ENCODE measurements around the gene CCBE1.
"Not testable (repeated sequence)": the region's sequence is repeated elsewhere in the genome, so short reads cannot be mapped to it uniquely, and the experiment has no call there.

CCBE1 gene

GRCh38 chr18:59675346-59675745, 21.9 kb downstream of the CCBE1 start:
- no peak for DNase-seq

- DNase-seq, result no peak
Observed at GRCh38 chr18:59674903-59675270, 22.3 kb downstream of the CCBE1 start.

GRCh38 chr18:59674186-59674902, 22.9 kb downstream of the CCBE1 start:
- DNase-seq, result no peak

DNA sequence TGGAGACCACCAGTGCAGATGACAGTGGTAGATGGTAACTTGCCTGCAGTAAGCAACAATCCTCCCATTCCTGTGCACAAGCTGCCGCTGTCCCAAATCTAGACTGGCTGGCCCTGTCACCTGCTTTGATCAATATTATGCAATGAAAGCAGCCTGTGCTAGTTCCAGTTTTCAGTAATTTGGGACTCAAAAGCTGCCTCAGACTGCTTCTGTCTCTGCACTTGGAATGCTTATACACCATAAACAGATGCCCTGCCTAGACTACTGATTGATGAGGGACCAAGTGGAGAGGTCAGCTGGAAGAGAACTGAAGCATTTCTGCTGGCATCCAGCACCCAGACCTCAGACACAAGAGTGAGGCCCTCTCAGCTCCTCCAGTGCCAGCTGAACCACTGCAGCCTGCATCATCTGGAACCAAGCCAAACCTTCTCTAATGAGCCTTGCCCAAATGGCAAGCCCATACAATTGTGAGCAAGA, 24.9 kb downstream of the CCBE1 start:
- DNase-seq, result no peak

DNA sequence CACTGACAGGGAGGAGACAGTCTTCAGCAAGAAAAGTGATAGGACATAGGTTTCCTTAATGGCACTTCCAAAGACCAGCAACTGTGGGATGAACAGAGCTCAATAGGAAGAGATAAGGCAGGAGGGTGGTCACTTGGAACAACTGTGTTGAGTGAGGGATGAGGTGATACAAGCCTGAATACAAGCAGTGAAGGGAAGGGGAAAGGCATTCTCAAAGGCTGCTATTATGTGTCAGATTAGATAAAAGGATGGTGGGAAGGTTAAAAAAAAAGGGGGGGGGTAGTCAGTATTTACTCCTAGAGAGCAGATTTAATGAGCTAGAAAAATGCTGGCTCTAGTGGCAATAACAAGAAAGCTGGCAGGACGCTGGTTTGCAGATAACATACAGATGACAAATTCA, 25.7 kb downstream of the CCBE1 start:
- no peak for DNase-seq

DNA sequence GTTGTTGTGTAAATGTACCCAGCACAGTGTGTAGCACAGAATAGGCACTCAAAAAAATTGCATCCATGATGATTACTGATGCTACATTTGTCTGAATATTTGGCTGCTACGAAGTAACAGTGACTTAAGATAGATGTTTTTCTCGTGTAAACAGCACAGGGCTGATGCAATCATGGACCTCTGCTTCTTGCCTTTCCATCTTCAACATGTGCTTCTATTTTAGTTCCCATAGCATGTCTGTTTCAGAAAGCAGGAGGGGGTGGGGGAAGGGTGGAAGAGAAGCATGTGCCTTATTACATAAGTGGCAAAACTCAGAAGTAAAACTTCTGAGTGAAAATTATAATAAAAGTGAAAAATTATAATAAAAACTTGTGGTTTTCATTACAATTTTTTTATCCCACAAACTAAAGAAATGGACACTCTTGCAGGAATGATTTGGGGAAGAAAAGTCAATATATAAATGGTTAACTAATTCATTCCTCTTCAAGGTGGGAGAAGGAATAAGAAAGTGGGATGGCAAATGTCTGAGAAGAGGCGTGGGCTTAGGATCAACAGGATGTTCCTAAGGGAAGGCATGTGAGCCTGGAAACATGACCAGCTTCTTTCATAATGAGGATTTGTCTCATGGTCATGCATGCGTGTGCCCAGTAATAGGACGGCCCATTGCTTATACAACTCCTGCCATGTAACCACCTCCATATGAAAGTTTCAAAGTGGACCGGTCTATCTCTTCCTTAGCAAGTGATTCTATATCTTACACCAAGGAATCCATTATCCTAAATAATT, 27.2 kb downstream of the CCBE1 start:
- no peak for DNase-seq

DNA sequence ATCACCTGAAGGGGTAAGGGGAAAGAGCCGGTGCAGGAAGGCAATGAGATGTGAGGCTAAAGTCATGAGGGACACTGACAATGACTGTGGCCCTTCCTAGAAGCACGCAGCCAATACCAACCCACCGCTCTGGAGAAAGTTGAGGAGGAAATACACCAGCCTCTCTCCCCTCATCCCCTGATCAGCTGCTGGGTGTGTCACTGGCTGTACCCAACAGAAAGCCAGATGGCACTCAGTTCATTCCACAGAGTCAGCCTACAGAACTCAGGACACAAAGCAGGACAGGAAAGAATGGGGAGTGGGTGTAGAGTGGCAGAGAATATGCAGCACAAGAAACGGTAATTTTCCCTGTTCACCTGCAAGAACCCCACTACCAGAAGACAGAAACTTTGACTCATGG, 29.7 kb downstream of the CCBE1 start:
- no peak for DNase-seq

DNA sequence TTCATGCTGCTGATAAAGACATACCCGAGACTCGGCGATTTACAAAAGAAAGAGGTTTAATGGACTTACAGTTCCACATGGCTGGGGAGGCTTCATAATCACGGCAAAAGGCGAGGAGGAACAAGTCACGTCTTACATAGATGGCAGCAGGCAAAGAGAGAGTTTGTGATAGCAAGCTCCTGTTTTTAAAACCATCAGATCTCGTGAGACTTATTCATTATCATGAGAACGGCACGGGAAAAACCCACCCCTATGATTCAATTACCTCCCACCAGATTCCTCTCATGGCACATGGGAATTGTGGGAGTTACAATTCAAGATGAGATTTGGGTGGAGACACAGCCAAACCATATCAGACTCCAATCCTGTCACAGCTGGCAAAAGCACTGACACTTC, 31.2 kb downstream of the CCBE1 start:
- DNase-seq, result not testable (repeated sequence)

- DNase-seq, result no peak
Observed at GRCh38 chr18:59665057-59666006, 31.9 kb downstream of the CCBE1 start.

DNA sequence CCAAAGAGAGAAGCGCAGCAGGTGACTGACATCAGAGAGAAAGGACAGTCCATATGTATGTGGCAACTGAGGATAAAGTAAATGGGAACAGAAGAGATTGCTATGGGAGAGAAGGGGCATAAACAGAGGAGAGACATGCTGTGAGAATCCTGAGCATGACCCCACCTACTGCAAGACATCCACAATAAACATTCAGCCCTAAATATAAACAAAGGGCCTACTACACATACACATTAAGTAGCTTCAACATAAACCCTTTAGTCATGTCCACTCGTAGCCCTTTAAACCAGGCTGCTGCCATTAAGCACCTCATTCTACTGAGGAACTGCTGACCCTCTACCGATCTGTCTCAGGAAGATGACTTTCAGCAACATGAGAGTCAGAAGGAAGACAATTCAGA, 32.9 kb downstream of the CCBE1 start:
- no peak for DNase-seq

GRCh38 chr18:59663096-59663495, 34.1 kb downstream of the CCBE1 start:
- no peak for DNase-seq

DNA sequence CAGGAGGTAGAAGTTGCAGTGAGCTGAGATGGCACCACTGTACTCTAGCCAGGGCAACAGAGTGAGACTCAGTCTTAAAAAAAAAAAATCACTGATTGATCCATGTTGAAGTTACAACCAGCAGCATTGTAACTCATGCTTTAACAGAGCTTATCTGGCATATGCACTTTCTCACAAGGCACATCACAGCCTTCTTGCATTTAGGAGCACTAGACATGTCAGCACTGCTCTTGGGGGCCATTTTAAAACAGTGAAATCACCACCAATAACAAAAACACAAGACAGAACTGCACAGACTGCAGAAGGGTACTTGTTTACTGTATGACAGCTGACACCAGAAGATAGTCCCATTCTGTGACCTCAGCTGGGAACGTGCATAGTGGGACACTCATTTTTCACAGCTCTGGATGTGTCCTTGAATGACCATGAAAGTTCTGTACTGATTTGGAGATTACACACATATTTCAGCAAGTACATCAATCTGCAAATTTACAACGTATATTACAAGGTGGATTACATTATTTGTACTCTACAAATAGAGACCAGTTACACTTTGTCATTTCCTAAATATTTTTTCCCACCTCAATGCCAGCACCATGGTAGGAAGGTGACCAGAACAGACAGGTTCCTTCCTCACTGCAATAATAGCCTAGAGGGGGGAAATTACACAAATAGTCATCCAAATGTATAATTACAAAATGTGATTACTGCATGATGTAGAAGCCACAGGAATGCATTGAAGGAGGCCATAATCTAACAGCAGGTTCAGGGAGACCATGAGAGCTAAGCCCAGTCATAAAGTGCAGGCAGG, 35.1 kb downstream of the CCBE1 start:
- no peak for DNase-seq

- DNase-seq, result no peak
Observed at GRCh38 chr18:59660786-59661743, 36.2 kb downstream of the CCBE1 start.

DNA sequence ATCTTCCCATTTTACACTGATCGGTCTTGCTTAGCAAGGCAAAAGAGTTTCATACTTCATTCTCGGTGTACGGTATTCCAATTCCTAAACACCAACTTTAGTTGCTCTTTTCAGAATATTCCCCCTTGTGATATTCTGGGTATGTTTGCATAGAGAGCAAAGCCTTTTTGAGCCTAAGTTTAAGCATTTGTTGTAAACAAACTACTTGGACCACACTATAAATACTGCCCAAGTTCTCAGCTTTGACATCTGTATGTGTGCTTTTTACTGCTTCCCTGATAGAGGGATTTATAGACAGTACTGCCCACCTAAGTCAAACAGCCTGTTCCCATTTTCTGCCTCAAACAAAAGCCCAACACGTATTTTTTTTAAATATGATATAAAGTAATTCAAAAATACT, 36.9 kb downstream of the CCBE1 start:
- no peak for DNase-seq

DNA sequence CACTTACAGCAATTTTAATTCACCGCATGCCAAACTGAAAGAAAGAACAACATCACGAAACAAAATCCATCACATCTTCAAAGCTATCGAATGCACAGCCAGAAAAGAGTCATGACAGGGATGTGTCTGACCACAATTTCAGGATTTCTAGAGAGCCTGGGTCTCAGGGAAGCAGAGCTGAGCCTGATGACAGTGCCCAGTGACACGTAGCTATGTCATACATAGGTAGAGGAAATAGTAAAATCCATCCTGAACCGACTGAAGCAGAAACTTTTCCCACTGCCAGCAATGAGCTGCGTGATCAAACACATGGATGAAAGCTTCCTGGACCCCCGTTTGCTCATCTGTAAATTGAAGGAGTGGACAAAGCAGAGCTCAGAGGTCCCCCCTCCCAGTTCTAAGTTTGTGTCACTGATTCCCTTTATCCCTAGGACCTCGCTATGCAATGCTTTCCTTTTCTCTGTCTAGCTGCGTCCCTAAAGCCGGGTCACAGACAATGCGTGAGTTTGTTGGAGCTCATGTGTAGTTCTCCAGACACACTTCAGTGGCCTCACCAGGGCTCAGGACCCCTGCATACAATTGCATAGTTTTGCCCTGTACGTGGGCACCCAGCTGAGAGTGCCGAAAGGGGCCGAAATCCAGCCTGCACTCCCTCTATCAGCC, 37.6 kb downstream of the CCBE1 start:
- DNase-seq, result no peak

DNA sequence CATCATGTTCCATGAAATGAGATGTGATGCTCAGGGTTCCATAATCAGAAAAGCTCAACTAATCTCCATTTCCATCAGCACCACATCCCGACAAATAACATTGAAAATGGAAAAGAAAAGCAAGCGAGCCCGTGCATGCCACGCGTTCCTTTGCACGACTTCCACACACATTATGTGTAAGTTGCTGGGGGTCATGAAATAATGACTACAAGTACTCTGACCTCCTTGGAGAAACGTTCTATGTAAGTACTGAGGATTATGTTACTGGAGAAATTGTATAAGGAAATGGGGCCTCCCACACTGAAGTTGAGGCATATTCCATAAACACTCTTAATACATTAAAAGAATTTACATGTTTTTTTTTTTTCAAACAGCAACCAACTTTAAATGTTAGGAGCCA, 38.3 kb downstream of the CCBE1 start:
- DNase-seq, result no peak

DNA sequence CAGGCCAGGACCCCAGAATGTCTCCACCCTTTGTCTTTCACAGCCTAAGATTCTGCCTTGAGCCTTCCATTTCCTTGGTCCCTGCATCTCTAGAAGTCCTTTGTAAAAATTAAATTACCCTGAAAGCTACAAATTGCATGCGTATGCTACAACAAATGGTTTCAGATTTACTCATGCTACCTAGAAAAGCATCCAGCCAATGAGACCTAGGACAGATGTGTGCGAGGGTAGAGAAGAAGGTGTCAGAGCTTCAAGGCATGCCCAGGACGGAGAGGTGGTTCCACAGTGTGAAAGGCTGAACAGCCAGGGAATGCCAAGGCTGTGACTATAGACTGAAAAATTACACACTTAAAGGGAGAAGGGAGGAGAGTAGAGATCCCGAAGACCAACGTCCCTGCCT, 40.2 kb downstream of the CCBE1 start:
- DNase-seq, result no peak

GRCh38 chr18:59656373-59656887, 40.8 kb downstream of the CCBE1 start:
- DNase-seq, result no peak

DNA sequence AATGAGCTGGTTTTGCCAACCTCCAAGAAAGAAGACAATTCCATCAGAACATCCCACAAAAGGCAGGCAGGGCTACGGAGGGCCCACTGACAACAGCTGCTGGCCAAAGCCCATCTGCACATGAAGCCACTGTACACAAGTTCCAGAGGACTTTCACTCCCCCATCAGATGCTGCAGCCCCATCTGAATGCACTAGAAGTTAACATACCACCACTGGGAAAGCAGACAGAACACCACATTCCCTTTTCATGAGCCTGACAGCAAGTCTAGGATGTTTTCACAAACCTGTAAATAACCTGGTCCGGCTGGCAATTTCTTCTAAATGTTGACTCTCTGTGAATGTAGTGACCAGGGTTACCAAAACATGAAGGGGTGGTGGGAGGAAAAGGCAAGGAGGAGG, 41.5 kb downstream of the CCBE1 start:
- DNase-seq, result no peak

DNA sequence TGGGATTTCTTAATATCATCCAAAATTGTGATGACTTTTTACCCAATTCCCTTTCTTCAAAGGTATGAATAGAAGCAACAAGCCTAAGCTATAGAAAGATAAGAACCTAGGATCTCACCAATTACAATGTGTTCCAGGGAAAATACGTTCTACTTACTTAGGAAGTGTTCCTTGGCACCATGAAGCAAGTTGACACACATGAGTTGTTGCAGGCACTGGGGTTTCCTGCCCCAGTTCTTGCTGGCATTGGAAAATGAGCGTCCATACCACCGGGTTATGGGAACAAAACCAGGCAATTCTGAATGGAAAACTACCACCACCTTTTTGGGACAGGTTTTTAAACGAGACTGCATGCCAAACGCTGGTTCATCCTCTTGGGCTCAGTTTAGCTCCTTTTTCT, 46.2 kb downstream of the CCBE1 start:
- DNase-seq, result no peak
